HG02973 (cell line): Measurements from ENCODE around the gene BCO1.

ENCODE experiments used
- ATAC-seq: cut with Tn5 transposase; IDR thresholded peaks from one replicate; pipeline ENCODE4 v1.9.1; 2021; ENCODE audit warnings: moderate library complexity; ENCODE audit not compliant: unreplicated experiment

BCO1 gene

DNA sequence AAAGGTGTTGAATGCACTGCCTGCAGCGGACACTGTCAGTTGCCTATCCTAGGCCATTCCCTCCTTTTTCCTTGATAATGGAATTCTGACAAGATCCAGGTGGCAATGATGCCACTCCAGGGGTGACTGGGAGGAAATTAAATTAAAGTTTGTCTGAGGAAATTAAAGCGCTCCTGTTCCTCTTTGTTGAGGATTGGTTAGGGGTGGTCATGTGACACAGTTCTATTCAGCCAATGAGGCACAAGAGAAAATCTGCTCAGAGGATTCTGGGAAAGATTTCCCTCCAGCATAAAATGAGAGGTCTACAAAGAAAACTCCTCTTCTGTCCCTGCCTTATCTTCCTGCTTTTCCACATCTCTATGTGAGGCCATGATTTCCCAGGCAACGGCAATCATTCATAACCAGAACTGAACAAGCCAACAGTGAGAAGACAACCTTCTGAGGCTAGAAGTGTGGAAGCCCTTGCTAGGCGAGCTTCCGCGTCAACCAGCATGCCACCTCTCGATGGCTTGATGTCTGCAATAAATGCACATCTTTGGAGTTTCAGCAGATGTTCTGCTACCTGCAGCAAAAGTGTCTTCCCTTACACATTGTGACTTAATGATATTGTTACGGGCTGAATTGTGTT, 5.6 kb upstream of the BCO1 start:
- no peak for ATAC-seq

DNA sequence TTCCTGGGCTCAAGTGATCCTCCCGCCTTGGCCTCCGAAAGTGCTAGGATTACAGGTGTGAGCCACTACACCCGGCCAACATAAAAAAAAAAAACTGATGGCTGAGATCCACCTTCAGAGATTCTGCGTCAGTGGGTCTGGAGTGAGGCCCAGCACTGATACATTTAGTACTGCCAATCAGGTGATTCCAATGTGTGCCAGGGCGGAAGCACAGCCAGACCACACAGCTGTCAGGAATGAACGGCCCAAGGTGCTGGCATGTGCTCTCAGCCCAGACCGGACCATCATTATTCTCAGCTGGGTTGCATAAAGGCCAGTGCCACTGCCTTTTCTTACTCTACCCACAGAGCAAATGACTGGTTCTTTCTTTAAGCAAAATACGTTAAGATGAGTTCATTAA, 1.2 kb upstream of the BCO1 start:
- ATAC-seq, result no peak

DNA sequence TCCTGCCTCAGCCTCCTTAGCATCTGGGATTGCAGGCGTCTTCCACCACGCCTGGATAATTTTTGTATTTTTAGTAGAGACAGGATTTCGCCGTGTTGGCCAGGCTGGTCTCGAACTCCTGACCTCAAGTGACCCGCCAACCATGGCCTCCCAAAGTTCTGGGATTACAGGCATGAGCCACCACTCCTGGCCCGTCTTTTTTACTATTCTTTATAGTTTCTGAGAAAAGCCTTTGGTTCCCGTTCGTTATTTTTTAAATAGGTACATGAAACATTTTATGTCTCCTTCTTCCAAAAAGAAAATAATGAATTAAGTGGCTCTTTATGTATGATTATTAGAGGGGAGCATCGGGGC, 570 bp upstream of the BCO1 start:
- ATAC-seq, result no peak

- no peak for ATAC-seq
Observed at GRCh38 chr16:81239367-81240121, 1.1 kb downstream of the BCO1 start.

- ATAC-seq, result no peak
Observed at GRCh38 chr16:81241706-81242105, 3.2 kb downstream of the BCO1 start.

DNA sequence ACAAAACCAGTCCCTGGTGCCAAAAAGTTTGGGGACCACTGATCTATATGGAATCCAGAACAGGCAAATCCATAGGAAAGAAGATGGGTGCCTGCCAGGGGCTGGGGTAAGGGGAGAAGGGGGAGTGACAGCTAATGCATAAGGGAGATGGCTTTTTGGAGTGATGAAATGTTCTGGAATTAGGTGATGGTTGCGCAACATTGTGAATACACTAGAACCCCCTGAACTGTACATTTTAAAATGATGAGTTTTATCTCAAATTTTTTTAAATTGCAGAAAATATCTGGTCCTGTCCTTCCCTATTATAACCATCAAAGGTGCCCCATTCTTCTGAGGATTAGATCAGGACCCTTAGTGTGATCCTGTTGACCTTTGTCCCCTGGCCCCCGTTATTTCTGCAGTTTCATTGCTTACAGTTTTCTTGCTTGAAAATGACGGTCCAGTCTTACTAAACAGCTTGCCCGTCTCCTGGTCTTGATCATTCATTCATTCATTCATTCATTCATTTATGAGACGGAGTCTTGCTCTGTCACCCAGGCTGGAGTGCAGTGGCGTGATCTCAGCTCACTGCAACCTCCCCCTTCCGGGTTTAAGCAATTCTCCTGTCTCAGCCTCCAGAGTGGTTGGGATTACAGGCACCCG, 4.6 kb downstream of the BCO1 start:
- no peak for ATAC-seq

- no peak for ATAC-seq
Observed at GRCh38 chr16:81243942-81244341, 5.5 kb downstream of the BCO1 start.

DNA sequence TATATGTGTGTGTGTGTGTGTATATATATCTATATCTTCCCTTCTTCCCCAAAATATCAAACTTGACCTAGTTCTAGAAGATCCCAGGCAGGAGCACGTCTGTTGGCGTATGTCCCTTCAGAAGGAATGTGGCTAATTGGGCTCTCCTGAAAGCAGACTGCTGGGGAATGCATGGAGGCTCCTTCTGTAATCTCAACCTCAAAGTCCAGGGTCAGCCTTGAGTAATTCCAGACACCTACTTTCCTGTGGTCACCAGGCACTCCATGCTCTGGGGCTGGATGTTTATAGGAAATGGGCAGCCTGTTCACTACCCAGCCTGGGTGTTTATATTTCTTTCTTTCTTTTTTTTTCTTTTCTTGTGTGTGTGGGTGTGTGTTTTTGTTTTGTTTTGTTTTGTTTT, 13.4 kb downstream of the BCO1 start:
- ATAC-seq, result no peak

GRCh38 chr16:81253141-81253540, 14.7 kb downstream of the BCO1 start:
- no peak for ATAC-seq

DNA sequence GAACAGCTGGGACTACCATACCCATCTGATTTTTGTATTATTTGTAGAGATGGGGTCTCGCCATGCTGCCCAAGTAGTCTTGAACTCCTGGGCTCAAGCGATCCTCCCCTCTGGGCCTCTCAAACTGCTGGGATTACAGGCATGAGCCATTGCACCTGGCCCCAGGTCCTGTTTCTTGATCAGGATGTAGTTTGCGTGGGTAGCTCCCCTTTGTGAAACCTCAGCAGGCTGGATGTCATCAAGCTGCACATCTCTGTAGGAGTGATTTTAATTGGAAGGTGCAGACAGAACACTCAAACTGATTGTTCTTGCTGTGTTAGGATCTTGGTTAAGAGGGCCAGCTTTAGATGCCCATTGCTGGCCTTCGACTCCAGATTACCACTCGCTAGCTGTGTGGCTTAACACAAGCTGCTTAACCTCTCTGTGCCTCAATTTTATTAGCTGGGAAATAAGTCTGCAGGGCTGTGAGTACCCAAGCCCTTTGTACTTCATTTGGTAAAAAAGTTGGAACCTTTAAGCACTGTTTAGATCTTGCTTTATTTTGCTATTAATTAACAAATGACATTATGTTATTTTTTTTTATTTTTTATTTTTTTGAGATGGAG, 16.5 kb downstream of the BCO1 start:
- ATAC-seq, result no peak

- no peak for ATAC-seq
Observed at GRCh38 chr16:81259916-81260315, 21.4 kb downstream of the BCO1 start.

GRCh38 chr16:81261049-81261648, 22.7 kb downstream of the BCO1 start:
- ATAC-seq, result no peak

- ATAC-seq, result no peak
Observed at GRCh38 chr16:81263470-81264220, 25.2 kb downstream of the BCO1 start.

- ATAC-seq, result no peak
Observed at GRCh38 chr16:81264386-81264785, 25.9 kb downstream of the BCO1 start.

DNA sequence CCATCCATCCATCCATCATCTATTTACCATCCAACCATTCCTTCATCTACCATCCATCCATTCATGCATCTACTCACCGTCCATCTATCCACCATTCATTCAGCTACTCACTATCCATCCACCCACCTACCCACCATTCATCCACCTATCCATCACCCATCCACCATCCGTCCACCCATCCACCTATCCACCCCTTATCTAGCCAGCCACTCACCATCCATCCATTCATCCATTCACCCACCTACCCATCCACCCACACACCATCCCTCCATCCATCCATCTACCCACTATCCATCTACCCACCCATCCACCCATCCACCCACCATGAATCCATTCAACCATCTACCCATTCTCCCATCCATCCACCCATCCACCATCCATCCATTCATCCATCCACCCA, 26.6 kb downstream of the BCO1 start:
- ATAC-seq, result no peak

DNA sequence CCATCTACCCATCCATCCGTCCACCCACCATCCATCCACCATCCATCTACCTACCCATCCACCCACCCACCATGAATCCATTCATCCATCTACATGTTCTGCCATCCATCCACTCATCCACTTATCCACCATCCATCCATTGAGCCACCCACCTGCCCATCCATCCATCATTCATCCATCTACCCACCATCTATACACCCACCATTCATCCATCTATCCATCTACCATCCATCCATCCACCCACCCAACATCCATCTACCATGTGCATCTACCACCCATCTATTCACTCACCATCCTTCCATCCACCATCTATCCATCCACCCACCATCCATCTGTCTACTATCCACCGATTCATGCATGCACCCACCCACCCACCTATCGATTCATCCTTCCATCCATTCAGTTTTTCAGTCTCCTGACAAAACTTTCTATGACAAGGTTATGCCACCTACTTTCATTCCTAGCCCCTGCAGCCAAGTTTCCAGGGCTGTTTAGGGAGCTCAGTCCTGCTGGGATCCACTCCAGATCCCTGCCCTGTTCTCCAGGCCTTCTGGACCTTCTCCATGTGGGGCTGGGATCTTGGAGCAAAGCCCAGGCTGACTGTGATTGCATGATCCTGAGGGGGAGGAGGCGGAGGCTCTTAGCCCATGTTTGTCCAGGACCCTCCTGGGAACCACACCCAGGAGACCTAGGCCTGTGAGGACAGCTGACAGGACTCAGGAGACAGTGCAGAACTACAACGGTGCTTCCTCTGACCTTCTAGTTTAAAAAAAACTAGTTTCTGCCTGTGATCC, 27.4 kb downstream of the BCO1 start:
- no peak for ATAC-seq

GRCh38 chr16:81266680-81267095, 28.2 kb downstream of the BCO1 start:
- ATAC-seq, result no peak

DNA sequence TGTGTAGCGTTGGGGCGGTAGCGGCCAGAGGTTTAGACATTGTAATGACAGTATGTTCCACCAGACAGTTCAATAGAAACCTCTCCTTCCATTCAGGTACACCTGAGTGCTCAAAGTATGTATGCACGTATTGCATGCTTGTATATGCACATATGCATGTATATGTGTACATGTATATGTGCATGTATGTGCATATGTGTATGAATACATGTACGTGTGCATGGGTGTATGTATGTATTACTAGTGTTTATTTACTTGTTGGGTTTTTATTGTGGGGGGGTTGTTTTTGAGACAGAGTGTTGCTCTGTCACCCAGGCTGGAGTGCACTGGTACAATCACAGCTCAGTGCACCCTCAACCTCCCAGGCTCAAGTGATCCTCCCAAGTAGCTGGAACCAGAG, 30.0 kb downstream of the BCO1 start:
- no peak for ATAC-seq

DNA sequence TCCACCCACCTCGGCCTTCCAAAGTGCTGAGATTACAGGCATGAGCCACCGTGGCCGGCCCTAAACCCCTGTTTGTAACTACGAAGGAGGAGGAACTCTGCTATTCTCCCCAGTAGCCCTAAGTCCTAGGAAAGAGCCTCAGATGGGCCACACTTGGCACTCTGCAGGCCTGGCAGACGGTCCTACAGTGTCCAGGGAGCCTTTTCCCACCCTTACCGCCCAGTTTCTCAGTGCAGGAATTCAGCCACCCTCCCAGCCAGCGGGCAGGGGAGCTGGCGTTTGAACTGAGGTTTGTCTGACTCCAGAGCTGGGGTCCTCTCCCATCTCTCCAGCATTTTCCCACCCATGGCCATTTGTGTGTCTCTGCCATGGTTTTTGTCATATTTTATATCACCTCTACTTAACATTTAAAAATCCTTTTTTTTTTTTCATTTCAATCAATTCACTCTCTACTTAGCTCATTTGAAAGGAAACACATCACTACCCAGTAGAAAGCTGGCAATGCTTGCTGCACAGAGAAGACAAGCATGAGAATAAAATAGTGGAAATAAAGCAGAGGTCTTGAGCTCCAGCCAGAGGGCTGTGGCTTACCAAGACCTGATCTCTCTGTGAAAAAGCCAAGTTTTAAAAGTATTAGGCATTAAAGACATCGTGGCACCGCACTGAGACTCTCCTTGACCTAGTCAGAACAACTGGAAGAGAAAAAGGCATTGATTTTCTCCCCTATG, 34.9 kb downstream of the BCO1 start:
- ATAC-seq, result no peak
